HG02759 (cell line): ENCODE results near the gene MAEA.

Experiments
- ATAC-seq: cut with Tn5 transposase; IDR thresholded peaks from one replicate; pipeline ENCODE4 v1.9.1; 2021; ENCODE audit warnings: mild to moderate bottlenecking, moderate library complexity; ENCODE audit not compliant: unreplicated experiment

The MAEA gene

DNA sequence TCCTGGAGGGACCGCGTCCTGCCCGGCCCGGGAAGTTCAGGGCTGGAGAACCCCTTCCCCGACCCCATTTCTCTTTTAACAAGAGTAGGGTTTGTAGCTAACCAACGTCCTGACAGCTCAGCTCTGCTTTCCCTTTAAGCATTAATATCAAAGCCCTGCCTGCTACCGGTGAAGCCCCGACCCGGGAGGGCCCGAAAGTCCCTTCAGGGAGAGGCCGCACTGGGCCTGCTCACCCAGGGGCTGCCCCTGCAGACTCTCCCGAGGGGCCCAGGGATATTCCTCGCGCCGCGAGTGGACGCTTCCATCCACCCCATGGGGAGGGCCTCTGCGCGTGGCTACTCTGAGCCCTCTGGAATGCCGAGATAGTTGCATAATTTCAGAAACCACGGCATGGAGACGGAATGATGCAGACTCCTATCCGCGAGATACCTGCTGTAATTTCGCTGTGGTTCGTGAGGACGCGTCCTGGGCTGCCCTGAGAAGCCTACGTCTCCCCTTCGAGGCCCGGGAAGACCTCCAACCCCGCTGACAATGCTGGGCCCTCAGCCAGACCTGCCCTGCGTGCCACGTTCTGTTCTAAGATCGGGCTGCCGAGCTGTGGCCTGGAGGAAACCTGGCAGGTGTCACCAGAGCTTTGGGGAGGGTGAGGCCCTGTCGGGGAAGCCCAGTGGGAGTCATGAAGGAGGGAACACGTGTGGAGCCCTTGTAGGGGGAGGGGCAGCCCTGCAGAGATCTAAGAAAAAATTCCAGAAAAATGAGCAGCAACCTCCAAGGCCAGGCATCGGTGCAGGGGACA, 39.8 kb upstream of the MAEA start:
- ATAC-seq = peak; percentile 4

DNA sequence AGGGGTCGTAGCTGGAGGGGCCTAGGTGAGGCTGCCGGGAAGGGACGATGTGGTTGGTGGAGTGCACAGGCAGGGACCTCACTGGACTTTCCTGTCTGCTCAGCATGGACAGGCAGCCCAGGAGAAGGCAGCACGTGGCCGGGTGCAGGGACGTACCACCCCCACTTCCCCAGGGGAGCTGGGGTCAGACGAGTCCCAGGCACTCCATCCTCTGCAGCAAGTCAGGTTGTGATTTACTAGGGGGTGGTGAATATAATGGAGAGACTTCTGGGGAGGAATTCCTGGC, 39.2 kb upstream of the MAEA start:
- no peak for ATAC-seq

DNA sequence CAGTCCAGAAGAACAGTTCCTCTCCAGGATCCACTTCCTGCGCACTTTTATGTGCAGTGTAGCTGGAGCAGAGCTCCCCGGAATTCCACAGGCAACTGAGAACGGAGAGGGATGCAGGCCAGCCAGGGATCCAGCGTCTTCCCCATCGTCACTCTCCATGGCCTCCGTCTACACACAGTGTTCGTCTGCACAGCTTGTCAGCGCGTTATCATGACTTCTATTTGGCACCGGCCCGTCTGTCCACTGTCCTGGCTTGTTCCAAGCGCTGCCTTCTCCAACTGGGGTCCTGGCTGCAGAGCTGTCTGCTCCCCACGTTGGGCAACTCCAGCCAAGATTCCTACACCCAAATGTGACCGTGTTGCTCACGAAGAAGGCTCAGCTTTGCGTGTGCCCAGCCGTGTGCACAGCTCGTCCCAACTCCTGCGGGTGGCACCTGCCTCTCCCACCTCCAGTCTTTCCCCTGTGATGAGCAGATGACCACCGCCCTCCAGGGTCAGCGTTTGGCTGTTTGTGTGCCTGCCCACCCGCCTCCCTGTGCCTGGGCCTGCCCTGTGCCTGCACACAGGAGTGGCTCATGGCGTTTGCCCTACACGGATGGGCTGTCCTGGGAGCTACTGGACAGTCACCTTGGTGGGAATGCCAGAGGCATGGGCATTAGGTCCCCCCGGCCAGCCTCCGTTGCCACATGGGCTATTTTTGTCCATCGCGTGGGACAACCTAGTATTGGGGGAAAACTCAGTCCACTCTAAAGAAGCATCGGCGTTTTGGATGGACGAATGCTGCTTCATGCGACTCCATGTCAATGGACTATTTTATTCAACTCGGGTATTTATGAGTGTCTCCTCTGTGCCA, 38.5 kb upstream of the MAEA start:
- no peak for ATAC-seq

DNA sequence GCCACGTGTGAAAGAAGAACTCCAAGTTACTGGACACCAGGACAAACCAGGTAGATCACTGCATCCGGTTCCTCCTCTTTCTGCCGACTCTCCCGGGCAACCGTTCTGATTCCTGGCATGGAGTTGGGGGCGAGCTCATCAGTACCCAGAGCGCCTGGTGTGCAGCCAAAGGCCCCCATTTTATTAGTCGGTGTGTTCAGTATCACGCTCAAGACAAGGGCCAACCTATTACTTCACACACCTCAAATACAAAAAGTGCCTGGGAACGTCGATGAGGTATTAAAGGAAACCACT, 38.0 kb upstream of the MAEA start:
- ATAC-seq = no peak

DNA sequence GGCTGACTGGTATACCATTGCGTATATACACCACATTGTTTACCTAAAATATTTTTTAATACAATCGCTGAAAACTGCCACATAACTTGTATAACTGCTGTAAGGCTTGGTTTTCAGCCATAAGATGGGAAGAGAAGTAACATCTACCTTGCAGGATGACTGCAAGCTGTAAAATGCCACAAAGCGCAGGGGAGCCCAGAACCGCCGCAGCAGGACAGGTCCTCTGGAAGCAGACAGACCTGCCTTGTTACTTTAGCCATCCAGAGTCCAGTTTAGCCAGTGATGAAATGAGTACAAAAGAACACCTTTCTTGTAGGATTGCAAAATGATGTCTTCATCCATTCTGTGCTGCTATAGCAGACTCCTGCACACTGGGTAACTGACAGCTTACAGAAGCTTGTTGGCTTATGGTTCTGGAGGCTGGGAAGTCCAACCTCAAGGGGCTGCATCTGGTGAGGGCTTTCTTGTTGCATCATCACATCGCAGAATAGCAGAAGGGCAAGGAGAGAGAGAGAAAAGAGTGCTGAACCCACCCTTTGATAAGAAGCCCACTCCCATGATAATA, 36.7 kb upstream of the MAEA start:
- no peak for ATAC-seq

DNA sequence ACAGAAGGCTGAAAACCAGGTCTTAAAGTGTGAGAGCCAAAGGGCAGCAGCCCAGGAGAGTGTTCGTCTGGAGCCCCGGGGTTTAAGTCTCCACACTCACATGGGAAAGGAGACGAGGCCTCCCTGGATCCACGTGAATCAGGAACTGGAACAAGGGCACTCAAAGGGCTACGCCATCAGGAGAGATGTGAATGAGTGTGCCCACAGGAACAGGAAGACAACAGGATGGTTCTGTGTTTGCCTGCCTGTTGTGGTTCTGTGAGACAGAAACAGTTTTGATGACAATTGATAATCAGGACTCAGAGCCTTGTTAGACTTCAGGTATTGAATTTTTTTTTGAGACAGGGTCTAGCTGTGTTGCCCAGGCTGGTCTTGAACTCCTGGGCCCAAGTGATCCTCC, 35.9 kb upstream of the MAEA start:
- no peak for ATAC-seq

DNA sequence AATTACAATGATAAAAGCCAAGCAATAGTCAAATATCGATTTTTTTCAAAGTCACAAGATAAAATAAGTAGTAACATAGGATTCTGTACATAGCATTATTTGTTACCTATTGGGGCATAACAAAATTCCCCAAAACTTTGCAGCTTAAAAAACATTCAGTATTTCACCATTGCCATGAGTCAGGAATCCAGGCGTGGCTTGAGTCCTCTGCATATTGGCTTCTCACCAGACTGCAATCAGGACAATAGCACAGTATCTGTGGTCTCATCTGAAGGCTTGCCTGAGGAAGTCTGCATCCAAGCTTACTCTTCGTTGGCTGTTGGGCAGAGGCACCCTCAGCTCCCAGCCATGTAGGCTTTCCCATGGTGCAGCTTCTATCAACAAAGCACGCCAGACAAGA, 34.5 kb upstream of the MAEA start:
- ATAC-seq = no peak

DNA sequence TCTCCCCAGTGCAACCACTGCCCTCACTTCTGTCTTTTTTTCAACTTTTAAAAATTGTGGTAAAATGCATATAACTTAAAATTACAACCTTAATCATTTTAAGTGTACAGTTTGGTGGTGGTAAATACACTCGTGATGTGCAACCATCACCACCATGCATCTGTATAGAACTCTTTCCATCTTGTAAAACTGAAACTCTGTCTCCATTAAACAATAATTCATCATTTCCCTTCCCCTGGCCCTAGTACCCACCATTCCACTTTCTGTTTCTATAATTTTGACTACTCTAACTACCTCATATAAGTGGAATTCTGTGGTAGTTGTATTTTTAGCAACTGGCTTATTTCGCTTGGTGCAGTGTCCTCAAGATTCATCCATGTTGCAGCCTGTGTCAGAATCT, 34.0 kb upstream of the MAEA start:
- no peak for ATAC-seq

DNA sequence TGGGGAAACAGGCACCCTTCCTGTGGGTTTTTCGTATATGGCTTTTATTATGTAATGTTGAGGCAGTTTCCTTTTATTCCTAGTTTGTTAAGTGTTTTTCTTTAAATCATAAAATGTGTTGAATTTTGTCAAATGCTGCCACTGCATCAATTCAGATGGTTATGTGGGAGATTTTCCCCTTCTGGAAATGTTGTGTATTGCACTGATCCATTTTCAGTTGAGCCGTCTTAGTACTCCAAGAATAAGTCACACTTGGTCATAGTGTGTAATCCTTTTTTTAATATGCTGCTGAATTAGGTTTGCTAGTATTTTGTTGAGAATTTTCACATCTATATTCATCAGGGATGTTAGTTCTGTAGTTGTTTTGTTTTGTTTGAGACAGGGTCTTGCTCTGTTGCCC, 31.2 kb upstream of the MAEA start:
- ATAC-seq = no peak

DNA sequence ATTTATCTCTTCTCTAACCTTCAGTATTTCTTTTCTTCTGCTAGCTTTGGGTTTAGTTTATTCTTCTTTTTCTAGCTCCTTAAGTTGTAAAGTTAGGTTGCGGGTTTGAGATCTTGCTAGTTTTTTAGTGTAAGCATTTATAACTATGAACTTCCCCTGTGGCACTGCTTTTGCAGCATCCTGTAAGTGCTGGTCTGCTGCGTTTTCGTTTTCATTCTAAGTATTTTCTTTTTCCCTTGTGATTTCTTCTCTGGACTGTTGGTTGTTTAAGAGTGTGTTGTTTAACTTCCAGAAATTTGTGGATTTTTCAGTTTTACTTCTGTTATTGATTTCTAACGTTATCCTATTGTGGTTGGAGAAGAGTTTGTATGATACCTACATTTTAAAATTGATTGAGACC, 29.7 kb upstream of the MAEA start:
- ATAC-seq = no peak

DNA sequence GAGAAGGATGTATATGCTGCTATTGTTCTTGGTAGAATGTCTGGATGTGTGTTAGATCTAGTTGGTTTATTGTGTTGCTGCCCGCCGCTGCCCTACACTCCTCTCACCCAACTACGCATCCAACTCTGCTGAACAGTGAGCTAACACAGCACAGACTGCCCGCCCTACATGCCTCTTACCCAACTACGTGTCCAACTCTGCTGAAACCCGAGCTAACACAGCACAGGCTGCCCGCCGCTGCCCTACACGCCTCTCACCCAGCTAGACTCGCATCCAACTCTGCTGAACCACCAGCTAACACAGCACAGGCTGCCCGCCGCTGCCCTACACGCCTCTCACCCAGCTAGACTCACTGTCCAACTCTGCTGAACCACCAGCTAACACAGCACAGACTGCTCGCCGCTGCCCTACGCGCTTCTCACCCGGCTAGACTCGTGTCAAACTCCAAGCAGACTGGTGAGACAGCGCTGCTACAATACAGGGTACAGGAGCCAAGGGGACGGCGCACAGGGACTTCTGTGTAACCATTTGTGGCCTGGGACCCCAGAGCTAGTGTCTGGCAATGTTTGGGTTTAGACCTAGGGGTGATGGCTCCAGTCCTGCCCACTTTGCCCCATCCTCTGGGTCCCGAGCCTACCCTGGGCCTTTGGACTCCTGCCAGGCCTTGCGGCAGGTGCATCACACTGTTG, 29.1 kb upstream of the MAEA start:
- no peak for ATAC-seq

DNA sequence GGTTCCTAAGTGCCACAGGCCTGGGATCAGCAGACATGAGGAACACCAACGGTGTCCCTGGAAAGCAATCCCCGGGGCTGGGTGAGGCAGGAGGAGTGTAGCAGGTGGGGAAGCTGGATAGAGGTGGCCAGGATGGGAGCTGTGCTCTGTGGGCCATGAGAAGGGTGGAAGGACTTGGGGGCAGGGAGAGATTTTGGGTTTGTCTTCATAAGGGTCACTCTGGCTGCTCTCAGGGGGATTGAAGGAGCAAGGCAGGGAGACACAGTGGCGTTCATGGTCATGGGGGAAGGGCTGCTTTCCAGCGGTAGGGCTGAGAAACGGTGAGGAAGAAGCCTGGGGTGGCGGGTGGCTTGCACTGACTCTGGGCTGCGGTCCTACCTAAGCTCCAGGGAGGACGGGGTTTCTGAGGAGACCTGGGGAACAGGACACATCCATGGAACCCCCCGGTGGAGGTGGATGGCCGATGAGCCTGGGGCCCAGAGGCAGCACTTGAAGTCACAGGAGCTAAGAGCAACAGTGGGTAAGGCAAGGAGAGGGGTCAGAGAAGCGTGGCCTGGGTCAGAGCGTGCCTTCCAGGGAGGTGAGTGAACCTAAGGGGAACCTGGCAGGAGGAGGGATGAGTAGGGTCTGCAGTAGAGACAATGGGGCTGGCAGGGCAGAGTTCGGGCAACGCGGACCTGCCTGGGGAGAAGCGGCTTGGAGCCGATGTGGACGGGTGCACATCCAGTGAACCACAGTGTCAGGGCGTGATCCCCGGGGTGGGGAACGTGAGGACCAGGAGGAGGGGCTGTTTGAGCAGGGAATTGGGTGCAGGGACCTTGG, 28.4 kb upstream of the MAEA start:
- no peak for ATAC-seq

DNA sequence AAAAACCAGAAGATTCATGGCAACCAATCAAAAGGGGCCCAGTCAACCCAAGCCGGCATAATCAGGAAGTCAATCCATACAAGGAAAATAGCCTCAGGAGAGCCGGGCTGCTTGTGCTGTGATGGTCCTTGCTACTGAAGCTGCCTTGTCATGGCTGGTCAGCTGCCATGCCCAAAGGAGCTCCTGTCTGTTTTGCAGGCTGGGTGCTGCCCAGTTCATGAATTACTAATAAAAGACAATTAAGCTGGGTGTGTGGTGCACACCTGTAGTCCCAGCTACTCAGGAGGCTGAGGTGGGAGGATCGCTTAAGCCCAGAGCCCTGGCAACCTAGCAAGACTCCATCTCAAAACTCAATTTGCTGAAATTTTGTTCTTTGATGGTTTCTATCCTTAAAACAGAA, 24.7 kb upstream of the MAEA start:
- ATAC-seq = no peak

DNA sequence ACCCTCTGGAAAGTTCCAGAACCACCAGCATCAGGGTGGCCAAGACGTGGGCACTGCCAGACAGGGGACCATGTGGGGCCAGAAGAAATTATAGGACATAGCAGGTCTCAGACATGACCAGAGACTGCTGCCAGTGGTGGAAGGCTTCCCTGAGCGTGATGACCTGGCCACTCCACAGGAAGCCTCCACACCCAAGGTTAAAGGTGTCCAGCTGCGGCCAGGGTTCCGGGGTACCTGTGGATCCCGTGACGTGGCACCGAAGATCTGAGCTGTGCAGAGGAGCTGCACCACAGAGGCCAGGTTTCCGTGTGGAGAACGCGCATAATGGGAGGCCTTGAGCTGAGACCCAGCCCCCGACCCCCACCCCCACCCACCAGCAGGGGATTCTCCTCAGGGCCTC, 24.3 kb upstream of the MAEA start:
- no peak for ATAC-seq

DNA sequence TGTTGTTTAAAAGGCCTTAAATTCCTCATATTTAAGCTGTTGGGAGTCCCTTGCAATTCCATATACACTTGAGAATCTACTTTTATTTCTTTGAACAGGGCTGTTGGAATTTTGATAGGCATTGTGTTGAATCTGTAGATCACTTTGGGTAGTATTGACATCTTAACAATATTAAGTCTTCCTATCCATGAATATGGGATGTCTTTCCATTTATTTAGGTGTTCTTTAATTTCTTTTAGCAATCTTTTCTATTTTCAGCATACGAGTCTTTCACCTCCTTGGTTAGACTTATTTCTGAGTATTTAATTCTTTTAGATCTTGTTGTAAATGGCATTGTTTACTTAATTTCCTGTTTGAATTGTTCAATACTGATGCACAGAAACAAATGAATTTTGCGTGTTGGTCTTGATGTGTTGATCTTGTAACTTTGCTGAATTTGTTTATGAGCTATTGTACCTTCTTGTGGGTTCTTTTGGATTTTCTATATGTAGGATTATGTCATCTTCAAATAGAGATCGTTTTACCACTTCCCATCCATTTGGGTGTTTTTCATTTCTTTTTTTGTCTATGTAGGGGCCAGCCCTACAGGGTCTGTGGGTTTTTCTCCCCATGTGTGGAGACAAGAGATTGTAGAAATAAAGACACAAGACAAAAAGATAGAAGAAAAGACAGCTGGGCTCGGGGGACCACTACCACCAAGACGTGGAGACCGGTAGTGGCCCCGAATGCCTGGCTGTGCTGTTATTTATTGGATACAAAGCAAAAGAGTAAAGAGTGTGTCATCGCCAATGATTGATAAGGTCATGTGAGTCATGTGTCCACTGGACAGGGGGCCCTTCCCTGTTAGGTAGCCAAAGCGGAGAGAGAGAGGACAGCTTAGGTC, 22.6 kb upstream of the MAEA start:
- no peak for ATAC-seq

DNA sequence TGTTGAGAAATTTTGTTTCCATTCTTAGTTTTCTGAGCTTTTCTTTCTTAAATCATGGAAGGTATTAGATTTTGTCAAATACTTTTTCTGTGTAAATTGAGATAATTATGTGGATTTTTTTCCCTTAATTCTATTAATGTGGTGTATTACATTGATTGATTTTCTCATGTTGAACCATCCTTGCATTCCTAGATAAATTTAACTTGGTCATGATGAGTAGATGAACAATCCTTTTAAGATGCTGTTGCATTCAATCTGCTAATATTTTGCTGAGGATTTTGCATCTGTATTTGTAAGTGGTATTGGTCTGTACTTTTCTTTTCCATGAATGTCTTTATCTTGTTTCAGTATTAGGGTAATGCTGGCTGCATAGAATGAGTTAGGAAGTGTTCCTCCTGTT, 20.5 kb upstream of the MAEA start:
- no peak for ATAC-seq

DNA sequence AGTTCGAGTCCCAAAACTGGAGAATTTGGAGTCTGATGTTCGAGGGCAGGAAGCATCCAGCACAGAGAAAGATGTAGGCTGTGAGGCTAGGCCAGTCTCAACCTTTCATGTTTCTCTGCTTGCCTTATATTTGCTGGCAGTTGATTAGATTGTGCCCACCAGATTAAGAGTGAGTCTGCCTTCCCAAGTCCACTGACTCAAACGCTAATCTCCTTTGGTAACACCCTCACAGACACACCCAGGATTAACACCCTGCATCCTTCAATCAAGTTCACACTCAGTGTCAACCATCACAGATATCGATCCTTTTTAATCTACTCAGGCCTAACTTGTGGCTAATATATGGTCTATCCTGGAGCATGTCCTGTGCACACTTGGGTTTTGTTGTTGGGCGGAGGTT, 18.0 kb upstream of the MAEA start:
- no peak for ATAC-seq

DNA sequence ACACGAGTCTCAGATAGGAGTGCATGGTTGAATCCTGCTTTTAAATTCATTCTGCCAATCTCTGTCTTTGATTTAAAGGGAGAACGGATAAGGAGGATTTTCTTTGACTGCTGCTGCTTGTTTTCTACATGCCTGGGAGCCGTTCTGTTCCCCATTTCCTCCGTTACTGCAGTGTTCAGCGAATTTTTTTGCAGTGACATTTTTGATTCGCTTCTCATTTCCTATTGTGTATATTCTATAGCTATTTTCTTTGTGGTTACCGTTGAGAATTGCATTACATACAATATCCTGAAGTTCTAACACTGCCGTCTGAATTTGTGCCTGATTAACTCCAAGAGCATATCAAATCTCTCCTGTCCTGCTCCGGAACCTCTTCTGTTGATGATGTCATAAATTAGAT, 14.8 kb upstream of the MAEA start:
- no peak for ATAC-seq

DNA sequence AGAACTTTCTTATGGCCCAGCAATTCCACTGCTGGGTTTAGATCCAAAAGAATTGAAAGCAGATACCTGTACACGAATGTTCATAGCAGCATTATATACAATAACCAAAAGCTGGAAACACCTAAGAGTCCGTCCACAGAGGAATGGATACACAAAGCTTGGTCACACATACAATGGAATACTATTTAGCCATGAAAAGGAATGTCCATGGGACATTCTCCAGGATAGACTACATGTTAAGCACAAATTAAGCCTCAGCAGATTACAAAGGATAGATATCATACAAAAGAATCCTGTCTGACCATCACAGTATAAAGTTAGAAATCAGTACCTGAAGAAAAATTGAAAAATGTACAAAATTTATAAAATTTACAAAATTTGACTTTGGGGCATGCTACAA, 12.7 kb upstream of the MAEA start:
- no peak for ATAC-seq
